Heart left ventricle (tissue), 13 donors: Measurements from ENCODE around the gene BRMS1.

Experiments
- CTCF ChIP-seq, 12 donors: fragments of 200-600 bp; sonication (generic) in 4 of 12; IDR thresholded peaks; one replicate each; pipeline versions ENCODE4 v1.5.0 to v1.8.0; 2018 to 2022; ENCODE audit warnings: antibody characterized with exemption in 12 of 12, mild to moderate bottlenecking in 5 of 12
- POLR2A ChIP-seq, 2 donors: fragments of 450-650 bp; IDR thresholded peaks; one replicate each; pipeline ENCODE4 v1.6.1; 2017; ENCODE audit warnings: antibody characterized with exemption in 2 of 2, mild to moderate bottlenecking in 2 of 2, moderate library complexity in 2 of 2
- donor health status: ischemic (EF 13 %, LVEDD 7.1; RV severe dilation, severe dysfunction).
- donor health status: DM: no; HTN: yes; CAD: no.
- donor health status: DM: no; HTN: no; CAD: no.
- donor health status: ischemic (EF 25% LVEDD 6.9; RV normal size, moderate dysfunction).
- donor health status: ischemic (EF 25% LVEDD 5.7; RV mildly dilated, moderate dysfunction).
- donor health status: ischemic (EF 35%, LVEDD 5.7; RV mildly dilated, moderate dysfunction).
- donor health status: nonischemic (EF 11% LVEDD 7.7; RV severe dilation, severe dysfunction).
- donor health status: DM: yes; HTN: yes; CAD: no.
- donor health status: PGD.
- donor health status: ischemic (EF 29% LVEDD 5.4; RV normal size, mild dysfunction).
- donor health status: nonischemic (EF 23%, LVEDD 6.1; RV moderate dilation, normal function).

- no peak for TF ChIP-seq POLR2A (IDR thresholded peaks at IDR 0.05)
- no peak for TF ChIP-seq CTCF (IDR thresholded peaks at IDR 0.05)
Observed at GRCh38 chr11:66369073-66369894, 24.4 kb upstream of the BRMS1 start.
